OCI-LY1 (cell line): Measurements from ENCODE around the gene MED6.

Experiments used
- CTCF ChIP-seq: fragments of 200-600 bp; sonication (generic), shearing (Covaris generic); IDR thresholded peaks from 2 replicates; pipeline ENCODE4 v1.5.1; 2017; ENCODE audit warnings: mild to moderate bottlenecking, antibody characterized with exemption, low read length, moderate library complexity, mixed read lengths
- EZH2 ChIP-seq: fragments of 200-600 bp; sonication (generic), shearing (Covaris generic); IDR thresholded peaks from 2 replicates; pipeline ENCODE4 v1.8.0; 2017; ENCODE audit warnings: borderline replicate concordance, mixed run types, mild to moderate bottlenecking, antibody characterized with exemption, low read length, moderate library complexity, mixed read lengths

- no peak for TF ChIP-seq CTCF
- TF ChIP-seq EZH2: no peak
Observed at GRCh38 chr14:70602254-70602653, 1.8 kb upstream of the MED6 start.
